Fibroblast of pulmonary artery (primary cell): ENCODE results near the gene MAGI2.

Experiments used
- DNase-seq: peaks from one replicate; pipeline ENCODE4 v3.0.0-alpha.2; 2010; ENCODE audit warnings: low read depth
- H3K4me3 ChIP-seq: replicated peaks from 2 replicates; pipeline ENCODE4 v1.5.1; 2011; ENCODE audit warnings: low read depth, mild to moderate bottlenecking, control low read depth, low read length, moderate library complexity
- TF ChIP-seq, protein P1 (sequence below): IDR thresholded peaks from 2 replicates; pipeline ENCODE4 v1.5.1; 2011; ENCODE audit warnings: mild to moderate bottlenecking, control low read depth, low read length, inconsistent platforms; ENCODE audit errors: missing control alignments

MAGI2 gene

DNA sequence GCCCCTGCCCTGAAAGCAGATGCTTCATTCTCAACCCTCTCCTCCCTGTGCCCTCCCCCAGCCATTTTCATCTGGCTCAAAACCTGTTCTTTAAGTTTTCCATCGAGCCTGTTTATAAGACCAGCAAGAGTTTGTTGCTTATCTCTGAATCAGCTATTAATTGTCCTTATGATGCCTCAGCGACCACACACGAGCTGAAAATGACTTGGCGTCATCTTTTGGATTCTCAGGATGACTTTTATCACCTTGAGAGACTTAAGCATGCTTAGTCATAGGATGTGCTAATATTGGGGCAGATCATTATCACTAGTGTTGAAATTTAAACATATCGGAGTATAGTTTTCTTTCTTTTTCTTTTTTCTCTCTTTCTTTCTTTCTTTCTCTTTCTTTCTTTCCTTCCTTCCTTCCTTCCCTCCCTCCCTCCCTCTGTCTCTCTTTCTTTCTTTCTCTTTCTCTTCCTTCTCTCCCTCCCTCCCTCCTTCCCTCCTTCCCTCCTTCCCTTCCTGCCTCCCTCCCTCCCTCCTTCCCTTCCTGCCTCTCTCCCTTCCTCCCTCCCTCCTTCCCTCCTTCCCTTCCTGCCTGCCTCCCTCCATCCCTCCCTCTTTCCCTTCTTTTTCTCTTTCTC is 1470.4 kb downstream of the MAGI2 start:
- DNase-seq: no peak
- no peak overlapping the region for H3K4me3 ChIP-seq
- TF ChIP-seq, protein P1, sequence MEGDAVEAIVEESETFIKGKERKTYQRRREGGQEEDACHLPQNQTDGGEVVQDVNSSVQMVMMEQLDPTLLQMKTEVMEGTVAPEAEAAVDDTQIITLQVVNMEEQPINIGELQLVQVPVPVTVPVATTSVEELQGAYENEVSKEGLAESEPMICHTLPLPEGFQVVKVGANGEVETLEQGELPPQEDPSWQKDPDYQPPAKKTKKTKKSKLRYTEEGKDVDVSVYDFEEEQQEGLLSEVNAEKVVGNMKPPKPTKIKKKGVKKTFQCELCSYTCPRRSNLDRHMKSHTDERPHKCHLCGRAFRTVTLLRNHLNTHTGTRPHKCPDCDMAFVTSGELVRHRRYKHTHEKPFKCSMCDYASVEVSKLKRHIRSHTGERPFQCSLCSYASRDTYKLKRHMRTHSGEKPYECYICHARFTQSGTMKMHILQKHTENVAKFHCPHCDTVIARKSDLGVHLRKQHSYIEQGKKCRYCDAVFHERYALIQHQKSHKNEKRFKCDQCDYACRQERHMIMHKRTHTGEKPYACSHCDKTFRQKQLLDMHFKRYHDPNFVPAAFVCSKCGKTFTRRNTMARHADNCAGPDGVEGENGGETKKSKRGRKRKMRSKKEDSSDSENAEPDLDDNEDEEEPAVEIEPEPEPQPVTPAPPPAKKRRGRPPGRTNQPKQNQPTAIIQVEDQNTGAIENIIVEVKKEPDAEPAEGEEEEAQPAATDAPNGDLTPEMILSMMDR: no peak

DNA sequence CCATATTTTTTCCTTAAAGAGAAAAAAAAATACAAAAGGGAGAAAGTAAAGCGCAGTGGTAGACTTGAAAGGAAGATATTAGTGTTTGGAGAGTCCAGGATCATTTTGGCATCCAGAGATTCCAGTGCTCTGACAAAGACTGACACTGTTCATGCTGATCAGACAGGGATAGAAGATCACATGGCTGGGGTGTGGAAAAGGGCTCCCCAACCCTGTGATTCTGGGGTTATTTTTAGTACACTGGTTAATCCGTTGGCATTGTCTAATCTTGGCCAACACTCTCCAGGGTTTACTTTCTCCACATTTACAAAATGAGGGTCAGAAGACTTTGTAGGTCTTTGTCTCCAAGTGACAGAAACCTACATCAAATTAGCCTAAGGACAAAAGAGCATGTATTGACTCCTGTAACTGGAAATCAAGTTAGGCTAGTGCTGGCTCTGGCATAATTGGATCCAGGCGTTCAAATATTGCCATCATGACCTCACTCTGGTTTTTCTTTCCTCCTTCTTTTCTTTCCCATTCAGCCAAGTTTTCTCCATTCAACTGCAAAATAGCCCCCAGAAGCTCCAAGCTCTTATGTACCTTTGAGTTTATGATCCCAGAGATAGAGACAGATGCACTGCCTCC is 1473.3 kb downstream of the MAGI2 start:
- DNase-seq: no peak
- TF ChIP-seq, protein P1: no peak
- no peak overlapping the region for H3K4me3 ChIP-seq

DNA sequence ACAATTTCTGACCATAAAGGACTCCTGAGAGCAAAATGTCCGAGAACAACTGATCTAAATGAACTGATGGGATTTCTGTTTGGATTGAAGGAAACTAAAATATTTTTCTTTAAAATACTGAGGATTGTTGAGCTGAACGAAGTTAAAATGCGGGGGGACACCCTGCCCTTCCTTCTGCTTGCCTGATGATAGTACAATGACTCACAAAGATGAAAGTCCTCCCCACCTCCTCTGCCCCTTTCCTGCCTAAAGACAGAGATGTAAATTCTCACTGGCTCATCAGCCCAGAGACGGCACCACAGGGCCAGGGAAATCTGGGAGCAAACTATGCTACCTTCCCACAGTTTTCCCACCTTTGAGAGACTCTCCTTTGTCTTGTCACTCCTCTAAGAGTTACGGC is 1474.2 kb downstream of the MAGI2 start:
- TF ChIP-seq, protein P1: no peak
- no peak overlapping the region for H3K4me3 ChIP-seq
- peak; percentile 2 for DNase-seq

DNA sequence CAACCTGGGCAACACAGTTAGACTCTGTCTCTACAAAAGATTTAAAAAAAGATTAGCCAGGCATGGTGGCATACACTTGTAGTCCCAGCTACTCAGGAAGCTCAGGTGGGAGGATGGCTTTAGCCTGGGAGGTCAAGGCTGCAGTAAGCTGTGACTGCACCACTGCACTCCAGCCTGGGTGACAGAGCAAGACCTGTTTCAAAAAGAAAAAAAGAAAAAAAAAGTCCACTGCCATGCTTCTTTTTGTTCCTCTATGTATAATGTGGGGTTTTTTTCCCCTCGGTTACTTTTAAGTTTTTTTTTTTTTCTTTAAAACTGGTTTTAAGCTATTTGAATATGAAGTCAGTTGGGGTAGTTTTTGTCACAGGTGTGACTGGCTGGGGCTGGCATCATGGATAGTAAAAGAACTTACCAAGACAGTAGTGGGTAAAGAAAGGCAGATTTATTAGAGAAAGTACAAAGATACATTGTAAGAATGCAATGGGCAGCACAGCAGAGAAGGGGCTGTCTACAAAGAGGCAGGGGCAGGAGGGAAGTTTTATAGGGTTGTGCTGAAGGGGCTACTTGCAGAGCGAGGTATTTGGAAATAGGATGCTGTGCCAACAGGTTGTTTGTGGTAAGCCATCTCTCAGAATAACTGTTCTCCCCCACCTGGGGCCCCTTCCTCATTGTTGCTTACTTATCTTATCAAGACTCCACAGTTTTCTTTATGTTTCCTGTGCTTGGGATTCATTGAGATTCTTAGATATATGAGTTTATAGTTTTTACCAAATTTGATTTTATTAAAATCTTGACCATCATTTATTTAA is 1477.6 kb downstream of the MAGI2 start:
- H3K4me3 ChIP-seq: no peak overlapping the region
- no peak for DNase-seq
- TF ChIP-seq, protein P1: no peak

DNA sequence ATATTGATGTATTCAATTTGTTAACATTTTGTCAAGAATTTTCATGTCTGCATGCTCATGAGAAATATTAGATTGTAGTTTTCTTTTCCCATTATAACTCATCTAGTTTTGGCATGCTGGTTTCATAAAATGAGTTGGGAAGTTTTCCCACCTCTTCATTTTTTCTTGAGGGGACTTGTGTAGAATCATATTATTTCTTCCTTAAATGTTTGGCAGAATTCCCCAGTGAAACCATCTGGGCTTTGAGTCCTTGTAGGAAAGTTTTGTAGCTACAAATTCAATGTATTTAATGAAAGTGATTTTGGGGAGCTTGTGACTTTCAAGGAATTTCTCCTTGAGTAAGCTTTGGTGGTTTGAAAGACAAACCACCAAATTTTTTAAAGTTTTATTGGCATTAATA is 1481.7 kb downstream of the MAGI2 start:
- no peak overlapping the region for H3K4me3 ChIP-seq
- DNase-seq: no peak
- TF ChIP-seq, protein P1: no peak

DNA sequence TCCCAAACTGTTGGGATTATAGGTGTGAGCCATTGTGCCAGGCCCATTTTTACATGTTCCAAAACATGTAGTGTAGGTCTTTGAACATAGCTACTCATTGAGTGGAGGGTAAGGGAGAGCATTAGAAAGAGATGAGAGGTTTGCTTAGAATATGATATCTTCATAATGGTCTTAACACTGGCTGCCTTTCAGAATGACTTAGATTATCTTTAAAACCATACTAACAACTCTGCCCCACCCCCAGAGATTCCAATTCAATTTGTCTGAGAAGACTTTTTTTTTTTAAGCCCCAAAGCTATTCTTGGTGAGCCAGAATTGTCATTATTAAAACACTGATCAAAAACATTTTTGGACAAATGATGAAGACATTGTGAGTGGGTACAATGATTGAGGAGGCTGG is 1486.0 kb downstream of the MAGI2 start:
- TF ChIP-seq, protein P1: no peak
- no peak for DNase-seq

More for the DNA sequence above, 1486.0 kb downstream of the MAGI2 start:
- H3K4me3 ChIP-seq: no peak overlapping the region
